ENCODE results near the gene NOC2L.
A peak's percentile ranks its signal among the peaks of the same experiment; 100 is the strongest.
"Not testable (repeated sequence)": the region's sequence is repeated elsewhere in the genome, so short reads cannot be mapped to it uniquely, and the experiment has no call there.

NOC2L gene

DNA sequence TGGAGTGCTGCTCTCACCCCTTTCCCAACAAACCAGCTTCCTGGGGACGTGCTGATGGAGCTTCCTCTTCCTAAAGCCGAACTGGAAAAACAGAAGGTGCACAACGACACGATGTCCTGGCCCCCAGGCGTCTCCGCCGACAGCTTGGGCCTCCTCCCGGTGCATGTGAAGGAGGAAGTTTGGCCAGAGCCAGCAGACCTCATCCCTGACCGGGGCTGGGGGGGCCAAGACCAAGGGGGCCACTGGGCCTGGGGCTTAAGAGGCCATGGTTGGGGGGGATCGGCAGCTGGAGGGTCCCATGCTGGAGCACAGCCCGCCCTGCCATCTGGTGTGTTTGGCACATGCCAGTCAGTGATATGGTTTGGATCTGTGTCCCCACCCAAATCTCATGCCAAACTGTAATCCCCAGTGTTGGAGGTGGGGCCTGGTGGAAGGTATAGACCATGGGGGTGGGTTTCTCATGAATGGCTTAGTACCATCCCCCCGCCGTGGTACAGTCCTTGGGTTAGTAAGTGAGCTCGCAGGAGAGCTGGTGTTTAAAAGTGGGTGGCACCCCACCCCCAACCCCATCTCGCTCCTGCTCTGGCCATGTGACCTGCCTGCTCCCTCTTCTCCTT is 34.4 kb upstream of the NOC2L start:
- no peak for DNase-seq

DNA sequence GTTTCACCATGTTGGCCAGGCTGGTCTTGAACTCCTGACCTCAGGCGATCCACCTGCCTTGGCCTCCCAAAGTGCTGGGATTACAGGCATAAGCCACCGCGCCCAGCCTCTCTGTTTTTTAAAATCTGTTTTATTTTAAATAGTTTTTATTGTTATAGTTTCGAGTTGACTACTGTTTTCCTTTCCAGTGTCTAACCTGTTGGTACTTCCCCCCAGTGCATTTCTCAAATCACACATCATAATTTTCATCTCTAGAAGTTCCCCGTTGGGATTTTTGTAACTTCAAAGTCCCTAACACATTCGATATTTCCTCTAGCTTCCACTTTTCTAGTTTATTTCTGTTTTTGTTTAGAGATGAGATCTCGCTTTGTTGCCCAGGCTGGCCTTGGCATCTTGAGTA is 33.3 kb upstream of the NOC2L start:
- no peak for DNase-seq

DNA sequence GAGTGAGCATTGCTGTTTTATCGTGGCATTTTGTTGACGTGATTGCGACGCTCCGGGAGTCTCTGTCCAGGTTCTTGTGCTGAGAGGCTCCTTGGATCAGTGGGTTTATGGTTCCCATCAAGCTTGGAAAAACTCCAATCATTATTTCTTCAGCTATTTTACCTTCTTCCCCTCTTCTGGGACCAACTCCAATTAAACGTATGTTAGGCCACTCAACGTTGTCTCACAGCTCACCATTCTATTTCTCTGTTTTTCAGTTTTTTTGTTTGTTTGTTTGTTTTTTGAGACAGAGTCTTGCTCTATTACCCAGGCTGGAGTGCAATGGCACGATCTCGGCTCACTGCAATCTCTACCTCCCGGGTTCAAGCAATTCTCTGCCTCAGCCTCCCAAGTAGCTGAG is 32.8 kb upstream of the NOC2L start:
- no peak for DNase-seq

DNA sequence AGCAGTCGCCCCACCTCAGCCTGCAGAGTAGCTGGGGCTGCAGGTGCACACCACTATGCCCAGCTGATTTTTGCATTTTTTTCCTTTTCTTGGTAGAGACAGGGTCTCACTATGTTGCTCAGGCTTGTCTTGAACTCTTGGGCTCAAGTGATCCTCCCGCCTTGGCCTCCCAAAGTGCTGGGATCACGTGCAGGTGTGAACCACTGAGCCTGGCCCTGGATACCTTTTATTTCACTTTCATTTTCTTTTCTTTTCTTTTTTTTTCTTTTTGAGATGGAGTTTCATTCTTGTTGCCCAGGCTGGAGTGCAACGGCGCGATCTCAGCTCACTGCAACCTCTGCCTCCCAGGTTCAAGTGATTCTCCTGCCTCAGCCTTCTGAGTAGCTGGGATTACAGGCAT is 32.2 kb upstream of the NOC2L start:
- not testable (repeated sequence) for DNase-seq

DNA sequence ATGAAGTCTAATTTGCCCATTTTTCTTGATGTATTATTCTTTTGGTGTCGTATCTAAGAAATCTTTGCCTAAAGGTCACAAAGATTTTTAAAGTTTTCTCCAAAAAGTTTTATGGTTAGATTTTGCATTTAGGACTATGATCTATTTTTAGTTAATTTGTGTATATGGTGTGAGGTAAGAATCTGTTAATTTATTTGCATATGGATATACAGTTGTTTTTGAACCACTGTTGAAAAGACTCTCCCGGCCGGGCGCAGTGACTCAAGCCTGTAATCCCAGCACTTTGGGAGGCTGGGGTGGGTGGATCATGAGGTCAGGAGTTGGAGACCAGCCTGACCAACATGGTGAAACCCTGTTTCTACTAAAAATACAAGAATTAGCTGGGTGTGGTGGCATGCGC is 29.0 kb upstream of the NOC2L start:
- DNase-seq, result not testable (repeated sequence)

DNA sequence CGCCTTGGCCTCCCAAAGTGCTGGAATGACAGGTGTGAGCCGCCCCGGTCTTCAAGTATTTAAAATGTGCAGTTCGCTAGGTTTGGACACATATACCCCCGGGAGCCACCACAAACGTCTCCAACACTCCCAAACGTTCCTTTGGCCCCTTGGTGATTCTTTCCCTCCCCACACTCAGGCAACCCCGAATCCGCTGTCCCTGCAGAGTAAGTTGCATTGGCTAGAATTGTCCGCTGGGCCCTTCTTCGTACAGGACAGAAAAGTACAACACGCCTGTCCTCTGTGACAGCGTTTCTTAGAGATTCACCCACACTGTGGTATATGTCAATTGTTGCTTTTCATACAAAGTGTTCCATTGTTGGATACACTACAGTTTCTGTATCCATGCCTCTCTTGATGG is 26.1 kb upstream of the NOC2L start:
- no peak for DNase-seq

DNA sequence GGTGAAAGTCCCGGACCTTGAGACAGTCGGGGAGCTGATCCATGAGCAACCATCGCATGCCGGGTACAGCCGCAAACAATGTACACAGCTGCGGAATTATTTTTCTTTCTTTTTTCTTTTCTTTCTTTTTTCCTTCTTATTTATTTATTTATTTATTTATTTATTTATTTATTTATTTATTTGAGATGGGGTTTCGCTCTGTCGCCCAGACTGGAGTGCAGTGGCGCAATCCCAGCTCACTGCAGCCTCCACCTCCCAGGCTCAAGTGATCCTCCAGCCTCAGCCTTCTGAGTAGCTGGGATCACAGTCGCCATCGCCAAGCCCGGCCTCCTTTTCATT is 25.4 kb upstream of the NOC2L start:
- no peak for DNase-seq

DNA sequence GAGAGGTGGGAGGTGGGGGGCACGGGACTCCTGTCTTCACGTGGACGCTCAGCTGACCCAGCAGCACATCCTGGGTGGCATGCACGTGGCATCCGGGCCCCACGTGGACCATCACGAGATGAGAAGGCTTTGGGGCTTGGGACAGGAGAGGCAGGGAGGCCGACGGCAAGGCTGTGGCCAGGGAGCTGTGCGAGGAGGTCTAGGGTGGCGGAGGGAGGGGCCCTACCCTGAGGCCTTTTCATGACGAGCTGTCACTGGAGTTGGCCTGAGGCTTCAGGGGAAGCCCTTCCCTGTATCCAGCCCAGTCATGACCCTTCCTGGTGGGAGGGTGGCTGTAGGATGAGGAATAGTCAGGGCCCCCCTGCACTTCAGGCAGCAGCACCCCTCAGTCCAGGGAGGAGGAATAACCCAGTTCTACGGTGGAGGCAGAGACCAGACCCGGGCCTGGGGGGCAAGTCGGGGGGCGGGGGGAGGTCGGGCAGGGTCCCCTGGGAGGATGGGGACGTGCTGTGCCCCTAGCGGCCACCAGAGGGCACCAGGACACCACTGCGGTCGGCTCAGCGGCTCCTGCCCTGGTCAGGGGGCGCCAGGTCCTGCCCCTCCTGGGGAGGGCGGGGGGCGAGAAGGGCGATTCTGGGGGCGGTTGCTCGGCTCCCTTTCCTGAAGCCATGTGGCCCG is 24.9 kb upstream of the NOC2L start:
- no peak for DNase-seq

DNA sequence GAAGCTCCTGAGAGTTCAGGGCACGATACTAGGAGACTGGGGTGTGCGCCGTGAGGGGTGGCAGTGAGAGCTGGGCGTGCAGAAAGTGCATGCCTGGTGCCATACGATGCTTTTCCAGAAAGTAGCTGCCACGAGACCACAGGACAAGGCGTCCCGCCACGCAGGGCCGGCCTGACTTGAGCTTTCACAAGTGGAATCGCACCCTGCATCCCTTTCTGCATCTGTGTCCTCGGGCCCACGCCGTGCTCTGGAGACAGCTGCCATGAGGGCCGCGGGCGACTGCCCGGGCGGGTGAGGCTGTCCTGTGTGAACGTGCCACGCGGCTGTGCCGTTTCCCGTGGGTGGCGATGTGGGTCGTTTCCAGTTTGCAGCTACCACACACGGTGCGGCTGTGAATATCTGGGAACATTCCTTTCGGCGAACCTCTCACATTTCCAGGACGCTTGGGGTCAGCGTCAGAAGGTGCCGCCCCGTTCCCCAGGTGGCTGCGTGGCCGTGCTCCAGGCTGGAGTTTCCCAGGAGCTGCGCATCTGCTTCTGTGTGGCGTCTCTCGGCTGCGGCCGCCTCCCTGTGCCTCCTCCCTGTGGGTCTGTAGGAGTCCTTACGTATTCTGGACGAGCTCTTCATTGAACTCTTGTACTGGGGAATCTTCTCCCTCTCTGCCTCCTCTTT is 23.8 kb upstream of the NOC2L start:
- DNase-seq, result no peak

DNA sequence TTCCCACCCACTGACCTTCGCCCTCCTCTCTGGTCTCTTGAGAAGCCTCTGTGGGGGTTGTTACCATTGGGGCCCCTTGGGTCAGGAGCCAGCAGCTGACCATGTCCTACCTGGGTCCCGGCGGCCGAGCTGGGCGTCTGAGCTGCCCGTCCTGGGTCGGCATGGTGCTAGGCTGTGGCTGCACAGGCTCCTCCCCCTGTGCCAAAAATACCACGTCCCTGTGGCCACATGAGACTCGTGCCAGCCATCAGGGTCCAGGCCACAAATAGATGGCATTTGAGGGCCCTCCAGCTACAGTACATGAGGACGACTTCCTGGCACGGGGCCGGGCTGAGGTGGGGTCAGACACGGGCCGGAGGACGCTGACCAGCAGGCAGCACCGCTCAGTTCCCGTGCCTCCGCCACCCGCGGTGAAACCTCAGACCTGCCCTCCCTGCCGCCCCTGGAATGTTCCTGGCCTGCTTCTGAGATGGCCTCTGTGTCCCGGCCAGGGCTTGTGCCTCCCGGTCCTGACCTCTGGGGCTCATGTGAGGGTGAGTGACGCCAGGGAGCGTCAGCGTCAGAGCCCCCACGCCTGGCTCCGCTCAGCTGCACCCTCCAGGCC is 23.0 kb upstream of the NOC2L start, which contains the start of gene PERM1:
TSS of gene PERM1 (minus strand) at position 139 of the 604 bp plus-strand sequence. CDS start 1,064 bp downstream, outside the sequence.
- DNase-seq, result no peak

DNA sequence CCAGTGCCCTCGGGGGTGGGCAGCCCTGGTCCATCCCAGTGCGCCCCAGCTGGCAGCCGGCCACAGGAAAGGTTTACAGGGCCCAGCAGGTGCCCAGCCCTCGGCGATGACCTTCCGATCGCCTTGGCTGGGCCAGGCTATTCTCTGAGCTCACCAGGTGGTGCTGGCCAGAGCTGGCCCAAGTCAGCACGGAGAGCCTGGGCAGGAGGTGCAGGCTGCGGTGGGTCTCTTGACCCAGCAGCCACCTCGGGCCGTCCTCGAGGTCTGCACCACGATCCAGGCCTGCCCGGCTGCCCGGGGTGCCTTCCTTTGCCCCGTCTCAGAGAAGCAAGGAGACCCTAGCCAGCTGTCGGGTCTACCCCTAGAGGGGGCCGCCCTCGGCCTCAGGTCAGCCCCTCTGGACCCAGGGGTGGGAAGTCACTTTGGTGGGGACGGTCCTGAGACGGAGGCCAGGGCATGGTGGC is 22.5 kb upstream of the NOC2L start:
- DNase-seq, result no peak

DNA sequence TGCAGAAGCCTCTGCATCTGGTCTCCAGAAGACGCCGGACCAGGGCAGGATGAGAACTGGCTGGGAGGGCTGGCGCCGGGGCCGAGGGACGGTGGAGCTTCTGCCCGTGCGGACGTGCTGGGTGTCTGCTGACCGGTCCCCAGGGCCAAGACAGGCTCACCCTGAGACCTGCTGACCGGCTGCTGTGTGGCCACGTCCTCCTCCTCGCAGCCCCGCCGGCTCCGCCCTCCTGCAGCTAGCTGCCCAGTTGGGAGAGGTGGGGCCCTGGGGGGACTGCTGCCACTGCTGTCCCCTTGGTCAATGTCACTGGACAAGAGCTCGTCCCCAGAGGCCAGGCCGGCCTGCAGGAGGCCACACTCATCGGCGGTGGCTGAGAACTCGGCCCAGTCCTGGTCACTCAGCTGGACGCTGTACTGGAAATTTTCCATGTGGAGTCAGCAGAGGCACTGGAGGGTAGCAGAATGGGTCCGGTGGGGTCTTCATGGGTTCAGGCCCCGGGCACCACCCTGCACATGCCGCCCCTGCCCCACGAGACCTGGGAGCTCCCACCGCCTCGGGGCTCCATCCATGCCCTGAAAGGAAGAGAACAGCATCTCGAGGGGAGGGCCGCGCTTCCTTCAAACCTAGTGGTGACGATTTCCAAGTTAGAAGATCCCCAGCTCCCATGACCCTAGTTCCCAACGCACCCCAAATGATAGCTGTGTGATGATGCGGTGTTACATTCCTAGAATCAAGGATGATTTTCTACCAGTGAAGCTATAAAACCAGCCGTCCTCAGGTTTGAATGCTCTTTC is 21.7 kb upstream of the NOC2L start:
- no peak for DNase-seq

DNA sequence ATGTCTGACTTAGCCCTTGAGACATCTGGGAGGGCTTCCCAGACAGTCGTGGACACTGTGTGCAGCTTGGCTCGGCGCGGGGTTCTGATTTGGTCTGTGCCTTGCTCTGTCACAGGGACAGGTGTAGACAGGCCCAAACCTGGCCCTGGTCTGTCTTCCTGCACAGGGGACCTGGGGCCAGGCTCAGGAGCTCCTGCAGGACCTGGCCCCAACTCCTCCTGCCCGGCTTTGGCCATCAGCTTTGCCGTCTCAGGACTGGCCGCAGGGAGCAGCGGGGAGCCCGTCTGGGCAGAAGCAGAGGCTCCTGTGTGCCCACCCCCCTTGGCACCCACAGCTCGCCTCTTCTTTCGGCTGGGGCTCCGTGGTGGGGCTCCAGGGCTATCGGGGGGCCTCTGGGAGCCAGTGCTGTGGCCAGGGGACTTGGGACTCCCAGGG is 21.1 kb upstream of the NOC2L start:
- no peak for DNase-seq

DNA sequence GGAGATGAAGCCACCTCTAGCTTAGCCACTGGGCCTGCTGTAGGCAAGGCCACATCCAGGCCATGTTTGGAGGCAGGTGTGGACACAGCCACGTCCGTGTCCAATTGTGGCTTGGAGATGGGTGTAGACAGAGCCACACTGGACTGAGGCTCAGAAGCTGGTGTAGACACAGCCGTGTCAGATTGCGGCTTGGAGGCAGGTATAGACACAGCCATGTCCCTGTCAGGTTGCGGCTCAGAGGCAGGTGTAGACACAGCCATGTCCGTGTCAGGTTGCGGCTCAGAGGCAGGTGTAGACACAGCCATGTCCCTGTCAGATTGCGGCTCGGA is 20.7 kb upstream of the NOC2L start:
- DNase-seq, result no peak

DNA sequence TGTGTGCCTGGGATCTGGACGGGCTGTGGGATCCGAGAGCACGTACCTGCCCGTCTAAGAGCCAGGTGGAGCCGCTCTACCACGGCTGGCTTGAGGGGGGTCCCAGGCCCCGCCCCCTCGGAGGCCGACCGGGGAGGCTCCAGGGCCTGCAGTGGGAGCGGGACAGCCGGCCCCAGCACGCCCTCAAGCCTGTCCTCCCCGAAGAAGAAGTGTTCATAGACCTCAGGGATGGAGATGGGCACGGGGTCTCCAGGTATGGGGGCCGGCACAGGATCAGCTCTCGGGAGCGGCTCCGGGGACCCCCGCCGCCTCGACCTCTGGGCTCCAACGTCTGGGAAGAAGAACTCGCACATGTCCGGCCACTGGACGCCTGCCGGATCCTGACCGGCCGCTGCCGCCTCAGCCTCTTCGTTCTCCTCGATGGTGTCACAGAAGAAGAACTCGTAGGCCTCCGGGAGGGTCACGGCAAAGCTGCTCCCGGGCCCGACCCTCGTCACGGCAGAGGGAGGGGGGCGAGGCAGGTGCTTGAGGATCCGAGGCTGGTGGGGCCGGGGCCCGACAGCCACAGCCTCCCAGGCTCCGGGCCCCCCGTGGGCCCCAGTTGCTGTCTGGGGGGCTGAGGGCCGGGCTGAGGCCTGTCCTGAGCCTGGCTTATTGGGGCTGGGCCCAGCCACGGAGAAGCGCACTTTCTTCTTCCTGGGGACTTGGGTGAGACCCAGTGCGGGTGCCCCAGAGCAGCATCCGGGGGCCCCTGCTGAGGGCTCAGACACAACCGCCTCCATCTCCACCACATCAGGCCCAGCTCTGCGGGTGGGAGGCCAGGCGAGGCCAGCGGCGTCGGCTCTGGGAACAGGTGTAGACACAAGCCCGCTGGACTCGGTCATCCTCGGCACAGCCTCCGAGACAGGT is 20.0 kb upstream of the NOC2L start:
- no peak for DNase-seq

DNA sequence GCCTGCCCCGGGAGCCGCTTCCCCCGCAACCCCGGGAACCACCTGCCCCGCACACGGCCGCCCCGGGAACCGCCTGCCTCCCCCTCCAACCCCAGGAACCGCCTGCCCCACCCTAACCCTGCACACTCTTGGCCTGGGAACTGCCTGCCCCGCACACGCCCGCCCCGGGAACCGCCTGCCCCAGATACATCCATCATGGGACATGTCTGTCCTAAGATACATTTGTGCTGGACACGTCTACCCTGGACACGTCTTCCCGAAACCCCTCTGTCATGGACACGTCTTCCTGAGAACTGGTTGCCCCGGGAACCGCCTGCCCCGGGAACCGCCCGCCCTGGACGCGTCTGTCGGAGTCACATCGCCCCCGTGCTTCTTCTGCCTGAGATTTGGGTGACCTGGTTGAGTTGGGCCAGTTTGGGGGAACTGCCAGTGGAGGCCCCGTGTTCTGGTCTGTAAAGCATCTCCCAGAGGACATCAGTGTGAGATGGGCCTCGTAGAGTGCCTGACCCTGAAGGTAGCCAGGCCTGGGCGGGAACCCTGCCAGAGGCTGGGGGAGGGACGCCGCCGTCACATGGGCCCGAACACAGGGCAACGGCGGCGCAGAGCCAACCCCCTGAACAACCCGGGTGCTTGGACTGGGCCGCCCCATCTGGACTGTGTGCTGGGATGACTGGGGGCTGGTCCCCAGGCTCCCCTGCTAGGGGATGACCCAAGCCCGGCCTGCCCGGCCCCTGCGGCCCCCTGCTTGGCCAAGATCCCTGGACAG is 19.2 kb upstream of the NOC2L start:
- DNase-seq, result no peak

DNA sequence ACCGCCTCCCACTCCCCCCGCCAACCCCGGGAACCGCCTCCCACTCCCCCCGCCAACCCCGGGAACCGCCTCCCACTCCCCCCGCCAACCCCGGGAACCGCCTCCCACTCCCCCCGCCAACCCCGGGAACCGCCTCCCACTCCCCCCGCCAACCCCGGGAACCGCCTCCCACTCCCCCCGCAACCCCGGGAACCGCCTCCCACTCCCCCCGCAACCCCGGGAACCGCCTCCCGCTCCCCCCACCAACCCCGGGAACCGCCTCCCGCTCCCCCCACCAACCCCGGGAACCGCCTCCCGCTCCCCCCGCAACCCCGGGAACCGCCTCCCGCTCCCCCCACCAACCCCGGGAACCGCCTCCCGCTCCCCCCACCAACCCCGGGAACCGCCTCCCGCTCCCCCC is 17.7 kb upstream of the NOC2L start:
- DNase-seq, result not testable (repeated sequence)

DNA sequence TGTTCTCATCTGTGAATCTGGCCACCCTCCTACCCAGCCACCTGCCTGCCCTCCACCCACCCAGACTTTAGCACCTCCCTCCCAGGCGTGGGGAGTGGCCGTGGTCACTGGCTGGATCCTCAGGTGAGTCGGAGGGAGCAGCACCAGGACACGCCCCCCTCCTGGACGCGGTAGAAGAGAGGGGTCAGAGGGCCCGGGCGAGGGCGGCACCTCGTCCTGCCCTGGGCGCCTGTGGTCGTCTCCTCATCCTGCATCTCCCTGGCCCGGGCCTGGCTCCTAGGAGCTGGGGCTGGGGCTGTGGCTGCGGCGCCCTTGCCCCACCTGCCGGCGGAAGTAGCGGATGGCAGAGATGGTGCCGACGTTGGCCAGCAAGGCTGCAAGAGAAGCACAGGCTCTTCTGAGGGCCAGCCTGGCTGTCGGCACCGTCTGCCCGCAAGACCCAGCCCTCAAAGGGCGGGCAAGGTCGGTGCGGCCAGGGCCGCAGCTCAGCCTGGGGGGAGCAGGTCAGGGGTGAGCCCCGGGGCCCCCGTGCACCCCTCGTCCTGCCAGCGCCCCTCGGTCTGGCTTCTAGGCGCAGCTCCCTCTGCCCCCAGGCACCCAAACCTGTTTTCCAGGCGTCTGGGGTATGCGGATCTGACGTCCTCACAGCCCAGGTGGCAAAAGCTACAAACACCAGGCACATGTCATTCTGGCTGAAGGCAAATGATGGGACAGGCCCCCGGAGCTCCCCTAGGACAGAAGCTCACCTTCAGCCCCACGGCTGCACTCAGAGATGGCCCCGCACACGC is 17.0 kb upstream of the NOC2L start:
- DNase-seq, result peak; percentile 41

DNA sequence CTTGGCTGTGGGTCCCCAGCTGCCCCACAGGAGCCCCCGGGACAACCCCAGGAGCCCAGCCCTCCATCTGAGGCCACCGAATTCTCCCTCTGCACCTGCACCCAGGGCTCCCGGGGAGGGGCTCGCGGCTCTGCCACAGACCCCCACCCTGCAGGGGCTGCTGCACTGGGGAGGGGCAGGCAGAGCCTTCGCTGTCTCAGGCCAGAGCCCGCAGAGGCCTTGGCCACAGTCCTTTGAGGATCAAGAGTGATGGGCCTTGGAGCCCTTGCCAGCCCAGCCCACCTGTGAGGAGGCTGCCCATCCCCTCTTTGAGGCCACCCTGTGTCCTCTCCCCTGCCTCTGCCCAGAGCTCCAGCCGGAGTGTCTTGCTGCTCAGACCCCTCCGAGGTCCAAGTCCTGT is 16.3 kb upstream of the NOC2L start:
- no peak for DNase-seq

DNA sequence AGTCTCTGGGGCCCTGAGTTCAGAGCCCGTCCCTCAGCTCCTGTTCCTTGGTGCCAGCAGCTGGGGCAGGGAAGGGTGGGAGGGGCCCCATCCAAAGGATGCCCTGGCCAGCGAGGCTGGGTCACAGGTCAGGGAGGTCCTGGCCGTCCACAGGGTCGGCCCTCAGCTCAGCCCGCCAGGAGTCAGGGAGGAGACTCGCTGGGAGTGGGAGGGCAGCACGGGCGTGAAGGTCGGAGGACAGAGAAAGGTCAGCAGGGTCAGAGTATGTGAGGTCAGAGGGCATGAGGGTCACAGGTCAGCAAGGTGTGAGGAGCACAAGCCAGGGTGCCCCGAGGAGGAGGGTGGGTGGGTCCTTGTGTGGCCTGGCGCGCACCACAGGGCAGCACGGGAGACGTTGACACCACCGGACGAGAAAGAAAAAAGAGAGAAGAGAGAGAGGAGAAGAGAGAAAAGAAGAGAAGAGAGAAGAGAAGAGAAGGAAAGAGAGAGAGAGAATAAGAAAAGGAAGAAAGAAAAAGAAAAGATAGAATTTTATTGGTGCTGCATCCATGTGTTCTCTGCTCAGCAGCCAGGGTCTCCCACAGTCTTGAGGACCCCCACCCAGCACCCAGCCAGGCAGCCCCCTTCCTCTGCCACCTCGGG is 15.8 kb upstream of the NOC2L start:
- DNase-seq, result no peak
